NT2/D1 (cell line): ENCODE results near the gene SLC7A1.

ENCODE experiments used
- DNase-seq: peaks from one replicate; pipeline ENCODE4 v3.0.0-alpha.2; 2011; ENCODE audit warnings: low read depth, low spot score
- H3K27me3 ChIP-seq: 2 replicates; pipeline ENCODE4 v1.6.0; 2011; ENCODE audit warnings: mild to moderate bottlenecking; ENCODE audit not compliant: insufficient read length, insufficient read depth
- H3K36me3 ChIP-seq: 2 replicates; pipeline ENCODE4 v1.6.1; 2011; ENCODE audit warnings: mild to moderate bottlenecking, low read length, mixed read lengths; ENCODE audit not compliant: insufficient read depth, insufficient read length
- H3K4me1 ChIP-seq: 2 replicates; pipeline ENCODE4 v1.5.1; 2011; ENCODE audit not compliant: insufficient read depth, insufficient read length
- H3K4me3 ChIP-seq: 2 replicates; pipeline ENCODE4 v1.5.1; 2011; ENCODE audit warnings: low read depth; ENCODE audit not compliant: insufficient read length
- H3K9ac ChIP-seq: 2 replicates; pipeline ENCODE4 v1.6.0; 2011; ENCODE audit warnings: low read depth; ENCODE audit not compliant: insufficient read length
- H3K9me3 ChIP-seq: 2 replicates; pipeline ENCODE4 v1.5.1; 2011; ENCODE audit warnings: mild to moderate bottlenecking, low read length; ENCODE audit not compliant: insufficient read depth
- SUZ12 ChIP-seq: IDR thresholded peaks from 2 replicates; pipeline ENCODE4 v1.6.1; 2011; ENCODE audit not compliant: insufficient read length, insufficient read depth; ENCODE audit errors: extremely low read depth
- YY1 ChIP-seq: IDR thresholded peaks from 2 replicates; pipeline ENCODE4 v1.6.1; 2011; ENCODE audit not compliant: insufficient read length, insufficient read depth
- ZNF274 ChIP-seq: IDR thresholded peaks from 2 replicates; pipeline ENCODE4 v1.6.1; 2011; ENCODE audit warnings: mild to moderate bottlenecking, low read depth, low read length

Gene SLC7A1

DNA sequence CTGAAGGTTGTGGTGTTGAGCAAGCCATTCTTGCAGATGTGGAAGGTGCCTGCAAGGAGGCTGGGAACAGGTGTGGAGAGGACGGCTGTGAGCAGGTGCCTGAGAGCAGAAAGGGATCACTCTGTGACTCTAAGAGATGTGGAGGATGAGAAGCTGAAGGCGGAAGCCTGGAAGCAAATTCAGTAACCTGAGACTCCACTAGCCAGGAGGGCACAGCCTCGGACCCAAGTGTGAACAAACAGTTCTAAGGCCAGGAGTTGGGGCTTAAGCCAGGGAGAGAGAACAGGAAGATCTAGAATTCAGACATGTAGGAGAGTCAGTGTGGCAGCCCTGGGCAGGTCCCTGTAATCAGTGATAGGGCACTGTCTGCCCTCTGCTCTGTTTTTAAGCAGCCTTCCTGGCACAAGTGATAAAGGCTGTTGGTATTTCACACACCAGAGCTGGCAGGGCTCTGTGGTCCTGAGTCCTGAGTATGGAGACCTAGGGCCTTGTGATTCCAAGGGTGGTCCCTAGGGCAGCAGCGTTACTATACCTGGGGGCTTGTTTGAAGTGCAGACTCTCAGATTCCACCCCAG is 131.3 kb downstream of the SLC7A1 start:
- Histone ChIP-seq H3K4me3 (no peak overlapping the region), H3K9ac (no peak overlapping the region), H3K9me3 (no peaks in the 10 kb centered on the region), H3K27me3 (no peaks in the 10 kb centered on the region), H3K4me1 (no peaks in the 10 kb centered on the region), H3K36me3 (no peaks in the 10 kb centered on the region)
- TF ChIP-seq ZNF274 (no peak), YY1 (no peak), SUZ12 (no peak)
- DNase-seq, result no peak

DNA sequence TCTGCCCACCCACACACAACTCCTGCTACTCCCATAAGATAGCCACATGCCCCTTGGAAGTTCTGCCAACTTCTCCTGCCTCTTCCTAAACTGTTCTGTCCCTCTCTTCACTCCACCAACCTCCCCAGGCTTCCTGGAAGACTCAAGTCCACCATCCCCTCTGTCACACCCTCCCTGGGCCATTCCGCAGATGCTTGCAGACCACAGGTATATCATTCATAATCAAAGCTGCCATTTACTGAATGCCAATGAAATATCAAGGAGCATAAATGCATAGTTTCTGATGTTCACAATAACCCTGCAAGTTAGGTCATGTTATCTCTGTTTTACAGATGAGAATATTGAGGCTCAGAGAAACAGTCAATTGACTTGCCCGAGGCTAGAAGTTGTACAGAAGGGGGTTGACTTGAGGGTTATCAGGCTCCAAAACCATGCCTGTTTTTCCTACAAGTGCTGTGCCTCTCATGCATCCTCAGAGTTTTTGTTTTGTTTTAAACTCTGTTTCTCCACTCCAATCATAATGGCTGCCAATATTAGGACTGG is 135.6 kb downstream of the SLC7A1 start:
- Histone ChIP-seq H3K4me3 (no peak overlapping the region), H3K9me3 (no peaks in the 10 kb centered on the region), H3K36me3 (no peaks in the 10 kb centered on the region), H3K9ac (no peak overlapping the region), H3K27me3 (no peaks in the 10 kb centered on the region), H3K4me1 (no peaks in the 10 kb centered on the region)
- TF ChIP-seq ZNF274, result no peak
- no peak for TF ChIP-seq SUZ12
- no peak for TF ChIP-seq YY1
- no peak for DNase-seq
